Effector memory CD4-positive, alpha-beta T cell (primary cell): ENCODE results near the gene PNMA6A.
"Not testable (repeated sequence)": the region's sequence is repeated elsewhere in the genome, so short reads cannot be mapped to it uniquely, and the experiment has no call there.

ENCODE experiments used
- DNase-seq, 3 donors: peaks; one replicate each; pipeline ENCODE4 v3.0.0-alpha.2; 2020
- H3K27ac ChIP-seq: 2 replicates; pipeline ENCODE4 v1.7.0; 2013; ENCODE audit warnings: mild to moderate bottlenecking, low read length, moderate library complexity; ENCODE audit not compliant: insufficient read depth, poor library complexity, severe bottlenecking
- H3K27me3 ChIP-seq: replicated peaks from 2 replicates; pipeline ENCODE4 v1.7.0; 2013; ENCODE audit warnings: mild to moderate bottlenecking, low read length; ENCODE audit not compliant: insufficient read depth, control insufficient read depth, poor library complexity, severe bottlenecking
- H3K36me3 ChIP-seq: 2 replicates; pipeline ENCODE4 v1.7.0; 2013; ENCODE audit warnings: mild to moderate bottlenecking, low read length, moderate library complexity; ENCODE audit not compliant: control insufficient read depth, insufficient read depth
- H3K4me1 ChIP-seq: 2 replicates; pipeline ENCODE4 v1.7.0; 2013; ENCODE audit warnings: low read length, mild to moderate bottlenecking; ENCODE audit not compliant: control insufficient read depth, insufficient read depth, poor library complexity, severe bottlenecking
- H3K4me3 ChIP-seq: 2 replicates; pipeline ENCODE4 v1.7.0; 2013; ENCODE audit warnings: low read length, low read depth, mild to moderate bottlenecking; ENCODE audit not compliant: insufficient read depth, poor library complexity, severe bottlenecking
- H3K9me3 ChIP-seq: 2 replicates; pipeline ENCODE4 v1.7.0; 2013; ENCODE audit warnings: mild to moderate bottlenecking, low read length, moderate library complexity; ENCODE audit not compliant: control insufficient read depth

PNMA6A gene

DNA sequence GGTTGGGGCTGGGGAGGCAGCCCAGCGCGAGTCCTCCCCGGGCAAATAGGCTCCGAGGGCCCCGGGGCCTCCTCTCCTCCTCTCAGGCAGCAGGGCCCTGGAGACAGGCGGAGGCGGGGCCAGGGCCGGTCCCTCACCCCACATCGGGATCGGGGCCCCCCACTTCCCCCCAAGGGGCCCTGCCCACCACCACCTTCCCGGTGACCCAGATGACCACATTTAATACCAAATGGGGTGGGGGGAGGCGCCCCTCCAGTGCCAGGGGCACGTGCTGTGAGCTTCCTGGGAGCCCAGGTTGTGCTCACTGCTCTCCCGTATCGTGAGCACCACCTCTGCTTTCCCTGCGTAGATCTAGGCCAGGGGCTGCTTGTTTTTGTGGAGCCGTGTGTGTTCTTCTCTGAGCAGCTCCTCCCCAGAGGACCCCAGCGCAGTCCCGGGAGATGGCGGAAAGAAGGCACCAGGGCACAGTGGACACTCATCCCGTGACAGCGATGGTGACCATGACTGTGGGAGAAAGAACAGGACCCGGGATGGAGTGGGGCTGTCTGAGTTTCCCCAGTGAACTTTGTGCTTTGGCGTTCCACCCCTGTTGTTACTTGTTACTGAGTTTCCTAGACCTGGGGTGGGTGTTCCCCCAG is 2.1 kb downstream of the PNMA6A start:
- DNase-seq = no peak
- H3K4me1 ChIP-seq = no peaks in the 10 kb centered on the region
- no peaks in the 10 kb centered on the region for H3K27me3 ChIP-seq
- no peak overlapping the region for H3K27ac ChIP-seq
- H3K36me3 ChIP-seq = no peaks in the 10 kb centered on the region
- H3K4me3 ChIP-seq = no peak overlapping the region
- H3K9me3 ChIP-seq = no peaks in the 10 kb centered on the region

- no peaks in the 10 kb centered on the region for H3K4me1 ChIP-seq
- H3K4me3 ChIP-seq = no peak overlapping the region
- H3K27ac ChIP-seq = no peak overlapping the region
- DNase-seq = no peak
- H3K36me3 ChIP-seq = no peaks in the 10 kb centered on the region
- H3K27me3 ChIP-seq = no peaks in the 10 kb centered on the region
- no peaks in the 10 kb centered on the region for H3K9me3 ChIP-seq
Measured at GRCh38 chrX:153074935-153075334, 2.7 kb downstream of the PNMA6A start.

DNA sequence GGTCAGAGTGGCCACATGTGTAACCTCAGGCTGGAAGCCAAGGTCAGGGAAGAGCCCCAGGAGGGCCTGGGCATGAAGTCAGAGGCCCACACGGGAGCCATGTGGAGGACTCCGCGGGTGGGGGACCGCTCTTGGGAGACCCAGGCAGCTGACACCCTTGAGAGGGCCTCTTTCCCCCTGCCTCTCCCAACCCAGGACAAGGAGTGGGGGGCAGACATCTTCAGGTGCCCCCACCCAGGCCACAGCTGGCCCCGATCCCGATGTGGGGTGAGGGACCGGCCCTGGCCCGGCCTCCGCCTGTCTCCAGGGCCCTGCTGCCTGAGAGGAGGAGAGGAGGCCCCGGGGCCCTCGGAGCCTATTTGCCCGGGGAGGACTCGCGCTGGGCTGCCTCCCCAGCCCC is 3.1 kb downstream of the PNMA6A start:
- H3K4me3 ChIP-seq = no peak overlapping the region
- no peaks in the 10 kb centered on the region for H3K36me3 ChIP-seq
- no peaks in the 10 kb centered on the region for H3K27me3 ChIP-seq
- H3K4me1 ChIP-seq = no peaks in the 10 kb centered on the region
- no peak overlapping the region for H3K27ac ChIP-seq
- no peak for DNase-seq
- H3K9me3 ChIP-seq = no peaks in the 10 kb centered on the region

DNA sequence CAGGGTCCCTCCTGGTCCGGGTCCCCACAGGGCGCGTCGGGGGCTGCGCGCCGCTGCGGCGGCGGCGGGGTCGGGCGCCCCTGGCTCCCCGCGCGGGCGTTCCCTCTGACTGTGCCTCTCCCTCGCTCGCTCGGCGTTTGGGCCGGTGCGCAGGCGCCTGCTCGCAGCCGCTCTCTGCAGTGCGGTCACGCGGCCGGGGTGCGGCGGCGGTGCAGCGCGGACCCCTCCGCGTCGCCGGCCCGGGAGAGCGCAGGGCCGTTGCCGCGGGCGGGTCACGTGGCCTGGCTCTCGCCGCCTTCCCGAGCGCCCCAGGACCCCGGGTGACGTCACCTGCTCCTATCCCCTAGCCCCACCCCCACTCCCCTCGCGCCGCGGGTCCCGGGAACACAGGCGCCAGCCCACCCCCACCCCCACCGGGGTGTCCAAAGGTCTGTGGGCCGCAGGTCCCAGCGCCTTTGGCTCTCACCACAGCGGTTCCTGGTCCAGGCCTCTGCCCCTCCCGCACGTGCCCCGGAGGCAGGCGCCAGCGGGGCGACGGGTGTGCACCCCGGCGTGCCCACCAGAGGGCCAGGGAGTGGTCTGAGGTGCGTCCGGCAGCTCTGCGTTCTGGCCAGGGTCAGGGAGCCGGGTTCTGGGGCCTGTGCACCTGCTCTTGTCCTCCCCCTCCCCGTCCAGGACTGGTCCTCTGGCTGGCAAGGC is 5.3 kb downstream of the PNMA6A start:
- not testable (repeated sequence) for H3K9me3 ChIP-seq, DNase-seq, H3K36me3 ChIP-seq, H3K4me3 ChIP-seq, H3K27ac ChIP-seq, H3K4me1 ChIP-seq, H3K27me3 ChIP-seq

DNA sequence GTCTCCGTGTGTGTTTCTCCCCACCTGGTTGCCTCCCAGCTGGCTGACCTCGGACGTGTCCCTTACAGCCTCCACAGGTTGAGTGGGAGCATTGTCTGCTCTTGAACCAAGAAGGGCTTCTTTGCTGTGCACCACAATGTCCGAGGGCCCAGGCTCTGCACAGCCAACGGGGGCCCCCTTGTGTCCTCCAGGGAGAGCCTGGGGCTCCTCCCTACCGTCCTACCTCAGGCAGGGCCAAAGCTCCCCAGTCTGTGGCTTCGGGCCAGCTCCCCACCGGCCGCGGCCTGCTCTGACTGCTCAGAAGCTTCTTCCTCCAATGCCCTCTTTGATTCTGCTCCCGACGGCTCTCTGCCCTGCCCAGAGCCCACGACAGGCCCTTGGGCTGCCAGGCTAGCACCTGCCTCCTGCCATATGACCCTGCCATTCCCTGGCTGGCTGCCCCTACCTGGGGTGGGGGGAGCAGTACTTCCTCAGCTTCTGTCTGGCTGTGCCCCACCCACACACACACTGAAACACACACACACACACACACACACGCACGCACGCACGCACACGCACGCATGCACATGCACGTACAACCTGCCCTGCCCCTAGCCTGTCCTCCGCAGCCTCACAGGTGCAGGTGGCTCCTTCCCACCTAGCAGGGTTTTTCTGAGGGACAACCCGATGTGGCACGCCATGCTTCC is 11.1 kb downstream of the PNMA6A start:
- not testable (repeated sequence) for H3K4me1 ChIP-seq, H3K9me3 ChIP-seq, H3K36me3 ChIP-seq, H3K27ac ChIP-seq, H3K27me3 ChIP-seq, DNase-seq, H3K4me3 ChIP-seq

GRCh38 chrX:153102418-153102817 is 30.2 kb downstream of the PNMA6A start:
- no peak overlapping the region for H3K27ac ChIP-seq
- no peaks in the 10 kb centered on the region for H3K36me3 ChIP-seq
- H3K4me3 ChIP-seq = no peak overlapping the region
- H3K27me3 ChIP-seq = no peaks in the 10 kb centered on the region
- H3K9me3 ChIP-seq = no peaks in the 10 kb centered on the region
- no peaks in the 10 kb centered on the region for H3K4me1 ChIP-seq
- no peak for DNase-seq

GRCh38 chrX:153104959-153105358 is 32.7 kb downstream of the PNMA6A start:
- not testable (repeated sequence) for H3K27me3 ChIP-seq, H3K9me3 ChIP-seq, H3K36me3 ChIP-seq, H3K4me3 ChIP-seq, DNase-seq, H3K4me1 ChIP-seq, H3K27ac ChIP-seq

DNA sequence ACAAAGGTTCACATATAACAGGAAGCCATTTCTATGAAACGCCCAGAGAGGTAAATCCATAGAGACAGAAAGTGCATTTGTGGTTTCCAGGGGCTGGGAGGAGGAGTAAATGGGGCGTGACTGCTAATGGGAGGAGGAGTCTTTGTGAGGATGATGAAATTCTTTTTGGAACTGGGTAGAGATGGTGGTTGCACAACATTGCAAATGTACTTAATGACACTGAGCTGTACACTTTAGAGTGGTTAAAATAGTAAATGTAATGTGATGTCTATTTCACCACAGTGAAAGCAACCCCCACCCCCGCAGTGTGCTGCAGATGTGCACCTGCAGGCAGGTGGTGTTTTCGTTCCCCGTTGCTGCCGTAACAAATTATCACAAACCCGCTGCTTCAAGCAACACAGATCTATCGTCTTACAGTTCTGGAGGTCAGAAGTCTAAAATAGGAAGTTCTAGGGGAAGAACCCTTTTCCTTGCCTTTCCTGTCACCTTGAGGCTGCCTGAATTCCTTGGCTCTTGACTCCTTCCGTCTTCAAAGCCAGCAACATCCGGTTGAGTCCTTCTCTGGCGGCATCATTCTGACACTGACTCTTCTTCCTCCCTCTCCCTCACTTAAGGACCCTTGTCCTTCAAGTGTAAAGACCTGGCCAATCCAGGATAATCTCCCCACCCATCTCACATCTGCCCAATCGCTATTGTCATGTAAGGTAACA is 34.0 kb downstream of the PNMA6A start:
- not testable (repeated sequence) for H3K27ac ChIP-seq, H3K4me1 ChIP-seq, H3K9me3 ChIP-seq, DNase-seq, H3K27me3 ChIP-seq, H3K4me3 ChIP-seq, H3K36me3 ChIP-seq

DNA sequence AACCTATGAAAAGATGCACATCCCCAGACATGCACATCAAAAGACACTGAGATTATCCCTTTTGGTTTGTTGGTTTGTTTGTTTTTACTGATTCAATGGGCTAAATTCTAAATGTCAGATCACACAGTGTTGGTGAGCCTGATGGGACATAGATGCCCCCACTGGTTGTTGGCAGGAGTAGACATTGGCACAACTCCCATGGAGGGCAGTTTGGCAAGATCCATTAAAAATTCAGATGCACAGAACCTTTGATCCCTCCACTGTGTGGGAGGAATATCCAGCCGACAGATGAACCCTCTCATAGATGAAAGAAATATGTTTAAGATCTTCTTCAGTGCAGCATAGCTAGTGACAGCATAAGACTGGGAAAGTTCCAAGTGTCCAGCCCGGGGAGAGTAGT is 38.5 kb downstream of the PNMA6A start:
- not testable (repeated sequence) for H3K27me3 ChIP-seq, H3K27ac ChIP-seq, DNase-seq, H3K9me3 ChIP-seq, H3K4me3 ChIP-seq, H3K4me1 ChIP-seq, H3K36me3 ChIP-seq

GRCh38 chrX:153113851-153114250 is 41.6 kb downstream of the PNMA6A start:
- H3K4me1 ChIP-seq, H3K4me3 ChIP-seq, H3K36me3 ChIP-seq, DNase-seq, H3K27me3 ChIP-seq, H3K27ac ChIP-seq, H3K9me3 ChIP-seq: not testable (repeated sequence)
